Endothelial cell (in vitro differentiated cells): ENCODE measurements around the gene IREB2. TPM values are rescaled to one million over a fixed set of nuclear protein-coding genes. Genes with fewer than 3 reads are reported as not detected.
"Not testable (repeated sequence)": the region's sequence is repeated elsewhere in the genome, so short reads cannot be mapped to it uniquely, and the experiment has no call there.

Experiments used
- DNase-seq: peaks from one replicate; pipeline ENCODE4 v3.0.0; 2021; ENCODE audit warnings: low spot score
- H3K27ac Mint-ChIP-seq: one replicate; pipeline ENCODE4 v1.8.0; 2021; ENCODE audit warnings: mixed read lengths, inconsistent platforms; ENCODE audit not compliant: unreplicated experiment
- H3K27me3 Mint-ChIP-seq: one replicate; pipeline ENCODE4 v1.8.0; 2021; ENCODE audit warnings: mild to moderate bottlenecking, moderate library complexity, mixed read lengths, inconsistent platforms; ENCODE audit not compliant: unreplicated experiment
- H3K36me3 Mint-ChIP-seq: one replicate; pipeline ENCODE4 v1.8.0; 2021; ENCODE audit warnings: mild to moderate bottlenecking, low read depth, mixed read lengths, inconsistent platforms; ENCODE audit not compliant: unreplicated experiment
- H3K4me1 Mint-ChIP-seq: one replicate; pipeline ENCODE4 v1.8.0; 2021; ENCODE audit warnings: mild to moderate bottlenecking, mixed read lengths, inconsistent platforms; ENCODE audit not compliant: unreplicated experiment
- H3K4me3 Mint-ChIP-seq: one replicate; pipeline ENCODE4 v1.8.0; 2021; ENCODE audit warnings: mild to moderate bottlenecking, mixed read lengths, inconsistent platforms; ENCODE audit not compliant: unreplicated experiment
- H3K9me3 Mint-ChIP-seq: one replicate; pipeline ENCODE4 v1.8.0; 2021; ENCODE audit warnings: mixed read lengths, inconsistent platforms; ENCODE audit not compliant: unreplicated experiment
- CTCF ChIP-seq: fragments of 200-600 bp; sonication (generic); IDR thresholded peaks from one replicate; pipeline ENCODE4 v1.5.0; 2021; ENCODE audit warnings: antibody characterized with exemption; ENCODE audit not compliant: unreplicated experiment
- total RNA-seq: library from RNA; stranded (reverse); fragmentation: NEBNext Ultra II Directional; extraction: Animal tissue kit (Norgen Biotek cat#: 25700); gene quantifications from one replicate; pipeline ENCODE4 v1.2.1, GENCODE V29; 2021; ENCODE audit not compliant: unreplicated experiment

Gene IREB2
- total RNA-seq, 1 donor from 2014 or later: 71.3 TPM

DNA sequence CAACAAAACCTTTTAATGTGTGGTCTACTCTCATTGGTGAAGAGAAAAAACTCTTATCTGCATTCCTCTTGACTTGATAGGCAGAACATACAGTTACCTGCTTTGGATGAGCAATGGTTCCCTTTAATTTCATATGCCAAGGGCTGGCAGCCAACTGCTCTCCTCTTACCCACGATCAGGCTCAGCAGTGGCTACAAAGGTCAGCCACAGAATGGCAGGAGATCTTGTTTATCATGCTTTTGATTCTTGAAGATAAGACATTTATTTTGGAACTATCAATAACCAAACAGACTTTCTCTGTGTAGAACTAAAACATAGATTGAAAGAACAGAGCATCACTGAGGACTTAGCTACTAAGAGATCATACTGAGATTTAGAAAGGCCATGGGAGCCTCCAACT, 6.1 kb upstream of the IREB2 start:
- H3K4me3 Mint-ChIP-seq: no peak overlapping the region
- no peak overlapping the region for H3K27ac Mint-ChIP-seq
- no peak for DNase-seq
- no peaks in the 10 kb centered on the region for H3K36me3 Mint-ChIP-seq
- TF ChIP-seq CTCF: no peak
- no peaks in the 10 kb centered on the region for H3K9me3 Mint-ChIP-seq
- peaks cover 3% of the 10 kb centered on the region for H3K27me3 Mint-ChIP-seq
- peaks cover 4% of the 10 kb centered on the region for H3K4me1 Mint-ChIP-seq

DNA sequence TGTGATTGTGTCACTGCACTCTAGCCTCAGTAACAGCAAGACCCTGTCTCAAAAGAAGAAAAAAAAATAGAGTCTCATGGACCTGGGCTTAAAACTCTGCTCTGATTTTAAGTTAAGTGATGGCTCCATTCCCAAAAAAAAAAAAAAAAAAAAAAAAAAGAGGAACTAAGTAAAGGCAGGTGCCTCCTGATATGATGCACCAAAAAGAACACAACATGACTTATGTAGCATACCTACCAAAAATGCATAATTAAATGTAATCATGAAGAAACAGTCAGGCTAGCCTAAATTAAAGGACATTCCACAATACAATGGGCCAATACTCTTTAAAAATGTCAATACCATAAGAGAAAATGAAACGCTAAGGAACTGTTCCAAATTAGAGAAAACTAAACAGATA, 5.4 kb upstream of the IREB2 start:
- no peaks in the 10 kb centered on the region for H3K36me3 Mint-ChIP-seq
- no peak overlapping the region for H3K4me3 Mint-ChIP-seq

GRCh38 chr15:78434134-78434533, 3.9 kb upstream of the IREB2 start:
- Mint-ChIP-seq H3K27ac (no peak overlapping the region), H3K4me1 (peaks cover 17% of the 10 kb centered on the region), H3K36me3 (no peaks in the 10 kb centered on the region), H3K27me3 (peaks cover 9% of the 10 kb centered on the region), H3K9me3 (no peaks in the 10 kb centered on the region), H3K4me3 (no peak overlapping the region)
- no peak for TF ChIP-seq CTCF
- DNase-seq: no peak

More for the DNA sequence above, 5.4 kb upstream of the IREB2 start:
- peaks cover 10% of the 10 kb centered on the region for H3K4me1 Mint-ChIP-seq
- no peak for TF ChIP-seq CTCF
- no peaks in the 10 kb centered on the region for H3K9me3 Mint-ChIP-seq
- H3K27me3 Mint-ChIP-seq: peaks cover 6% of the 10 kb centered on the region
- no peak for DNase-seq
- H3K27ac Mint-ChIP-seq: no peak overlapping the region

GRCh38 chr15:78434711-78435110, 3.3 kb upstream of the IREB2 start:
- Mint-ChIP-seq H3K27me3 (peaks cover 11% of the 10 kb centered on the region), H3K4me1 (peaks cover 19% of the 10 kb centered on the region)
- not testable (repeated sequence) for H3K27ac Mint-ChIP-seq, H3K4me3 Mint-ChIP-seq, DNase-seq, H3K9me3 Mint-ChIP-seq, H3K36me3 Mint-ChIP-seq

- H3K9me3 Mint-ChIP-seq: no peaks in the 10 kb centered on the region
- DNase-seq: no peak
- H3K36me3 Mint-ChIP-seq: no peaks in the 10 kb centered on the region
- TF ChIP-seq CTCF: no peak
- H3K4me1 Mint-ChIP-seq: peaks cover 22% of the 10 kb centered on the region
- H3K27ac Mint-ChIP-seq: peak overlapping the region; percentile 83
- peaks cover 10% of the 10 kb centered on the region for H3K27me3 Mint-ChIP-seq
- H3K4me3 Mint-ChIP-seq: peak overlapping the region; percentile 94
These were observed 782 bp upstream of the IREB2 start for GRCh38 chr15:78437107-78437761.
